Kidney (tissue), 14 donors: Measurements from ENCODE around the gene GPX5. TPM values are rescaled to one million over a fixed set of nuclear protein-coding genes. Genes with fewer than 3 reads are reported as not detected.

Experiments
- DNase-seq, 5 donors: peaks; one replicate each; pipeline ENCODE4 v3.0.0-alpha.2; 2013 to 2020
- FAIRE-seq: peaks from 2 replicates; lab custom pipeline; 2012; peaks lifted over from hg19 to GRCh38; lab: Jason Lieb, UNC
- H3K27ac ChIP-seq, 2 donors: one replicate each; pipeline ENCODE4 v1.7.0; 2013; ENCODE audit warnings: low read depth in 2 of 2, low read length in 2 of 2, inconsistent platforms in 1 of 2
- H3K27me3 ChIP-seq: one replicate; pipeline ENCODE4 v1.7.1; 2013; ENCODE audit warnings: low read length, inconsistent platforms; ENCODE audit not compliant: control insufficient read depth, insufficient read depth
- H3K36me3 ChIP-seq, 3 donors: one replicate each; pipeline versions ENCODE4 v1.7.0 to v1.7.1; 2013; ENCODE audit warnings: low read length in 3 of 3, control low read depth in 1 of 3, inconsistent platforms in 1 of 3; ENCODE audit not compliant: insufficient read depth in 3 of 3, control insufficient read depth in 2 of 3
- H3K4me1 ChIP-seq, 3 donors: one replicate each; pipeline versions ENCODE4 v1.7.0 to v1.7.1; 2013; ENCODE audit warnings: low read length in 3 of 3, inconsistent platforms in 1 of 3, low read depth in 1 of 3; ENCODE audit not compliant: control insufficient read depth in 2 of 3, insufficient read depth in 2 of 3
- H3K4me3 ChIP-seq, 3 donors: one replicate each; pipeline versions ENCODE4 v1.7.0 to v1.8.1; 2013; ENCODE audit warnings: low read length in 3 of 3, control low read depth in 1 of 3, inconsistent platforms in 1 of 3
- H3K9ac ChIP-seq, 3 donors: one replicate each; pipeline versions ENCODE4 v1.7.0 to v1.7.1; 2013; ENCODE audit warnings: low read length in 3 of 3, control low read depth in 1 of 3, inconsistent platforms in 1 of 3
- H3K9me3 ChIP-seq, 3 donors: one replicate each; pipeline versions ENCODE4 v1.7.0 to v1.7.1; 2013; ENCODE audit warnings: low read length in 3 of 3, control low read depth in 1 of 3, inconsistent platforms in 1 of 3; ENCODE audit not compliant: control insufficient read depth in 2 of 3, insufficient read depth in 1 of 3
- CTCF ChIP-seq: IDR thresholded peaks from 3 replicates; pipeline ENCODE4 v1.5.1; 2012; ENCODE audit warnings: mild to moderate bottlenecking, moderate library complexity, borderline replicate concordance; ENCODE audit not compliant: insufficient read depth; ENCODE audit errors: extremely low read depth
- intact Hi-C: fragments of 100-400 bp; cut with DNase I; formaldehyde crosslinking; loops from one replicate; pipeline ENCODE4 v1.11.1; 2022
- polyA plus RNA-seq: library from polyadenylated mRNA; stranded (reverse); fragments of 350-450 nt; fragmentation: Illumina TruSeq; extraction: RNeasy Lipid Tissue Mini Kit (QIAGEN cat#74804); gene quantifications from one replicate; pipeline ENCODE4 v1.2.3, GENCODE V29; 2014; ENCODE audit warnings: low read depth, low replicate concordance; ENCODE audit not compliant: insufficient read depth
- total RNA-seq: library from RNA; stranded (reverse); fragmentation: NEBNext Ultra II Directional; extraction: Animal tissue kit (Norgen Biotek cat#: 25700); gene quantifications from one replicate; pipeline ENCODE4 v1.2.1, GENCODE V29; 2021
- donor health status: control.
- donor health status: control.
- donor health status: control.
- donor health status: control.
- donor health status: control.
- donor health status: DM: yes; HTN: yes; CAD: no.
- donor health status: Normal renal cell carcinoma (clear cell type).

GPX5 gene
- total and polyA plus RNA-seq, 2 donors from 2014 or later, result not detected

- TF ChIP-seq CTCF, result no peak
- Histone ChIP-seq H3K27ac (no peak overlapping the region), H3K4me1 (no peaks in the 10 kb centered on the region), H3K9ac (no peak overlapping the region), H3K36me3 (no peaks in the 10 kb centered on the region), H3K4me3 (no peak overlapping the region), H3K9me3 (no peaks in the 10 kb centered on the region), H3K27me3 (no peaks in the 10 kb centered on the region)
- DNase-seq, result no peak
- no peak for FAIRE-seq
- intact Hi-C loops, result no loop called here
These were observed 5.9 kb downstream of the GPX5 start for GRCh38 chr6:28531479-28532128.

GRCh38 chr6:28534306-28534705 lies 8.6 kb downstream of the GPX5 start:
- no peak overlapping the region for H3K27ac ChIP-seq
- H3K9ac ChIP-seq, result no peak overlapping the region
- no peaks in the 10 kb centered on the region for H3K27me3 ChIP-seq
- H3K4me3 ChIP-seq, result no peak overlapping the region
- TF ChIP-seq CTCF, result no peak
- no peaks in the 10 kb centered on the region for H3K36me3 ChIP-seq
- DNase-seq (no peak), FAIRE-seq (no peak)
- H3K4me1 ChIP-seq, result no peaks in the 10 kb centered on the region
- intact Hi-C loops, result no loop called here
- peaks cover 0 to 2% (median 0%) of the 10 kb centered on the region in 3 donors for H3K9me3 ChIP-seq

- FAIRE-seq (no peak), DNase-seq (peak in 3 of 5 donors; percentile 30 to 55 (median 42))
- Histone ChIP-seq H3K27ac (no peak overlapping the region), H3K4me1 (no peaks in the 10 kb centered on the region), H3K9ac (no peak overlapping the region), H3K9me3 (peaks cover 0 to 2% (median 0%) of the 10 kb centered on the region in 3 donors), H3K4me3 (no peak overlapping the region), H3K27me3 (no peaks in the 10 kb centered on the region), H3K36me3 (no peaks in the 10 kb centered on the region)
- TF ChIP-seq CTCF, result no peak
- intact Hi-C loops, result no loop called here
These were observed 9.2 kb downstream of the GPX5 start for GRCh38 chr6:28534875-28535274.

GRCh38 chr6:28537065-28537464 lies 11.4 kb downstream of the GPX5 start:
- H3K4me1 ChIP-seq, result no peaks in the 10 kb centered on the region
- peaks cover 0 to 2% (median 0%) of the 10 kb centered on the region in 3 donors for H3K9me3 ChIP-seq
- H3K36me3 ChIP-seq, result no peaks in the 10 kb centered on the region
- H3K27ac ChIP-seq, result no peak overlapping the region
- intact Hi-C loops, result no loop called here
- no peaks in the 10 kb centered on the region for H3K27me3 ChIP-seq
- DNase-seq, result peak in 4 of 5 donors; percentile 14 to 49 (median 40)
- H3K4me3 ChIP-seq, result peak overlapping the region in 1 of 3 donors; percentile 52
- no peak for FAIRE-seq
- H3K9ac ChIP-seq, result peak overlapping the region in 1 of 3 donors; percentile 30
- no peak for TF ChIP-seq CTCF
